ENCODE results near the gene RIMS3. TPM values are rescaled to one million over a fixed set of nuclear protein-coding genes. Genes with fewer than 3 reads are reported as not detected.

The RIMS3 gene
- total RNA-seq, 1 experiment from 2014 or later: 9.0 TPM

DNA sequence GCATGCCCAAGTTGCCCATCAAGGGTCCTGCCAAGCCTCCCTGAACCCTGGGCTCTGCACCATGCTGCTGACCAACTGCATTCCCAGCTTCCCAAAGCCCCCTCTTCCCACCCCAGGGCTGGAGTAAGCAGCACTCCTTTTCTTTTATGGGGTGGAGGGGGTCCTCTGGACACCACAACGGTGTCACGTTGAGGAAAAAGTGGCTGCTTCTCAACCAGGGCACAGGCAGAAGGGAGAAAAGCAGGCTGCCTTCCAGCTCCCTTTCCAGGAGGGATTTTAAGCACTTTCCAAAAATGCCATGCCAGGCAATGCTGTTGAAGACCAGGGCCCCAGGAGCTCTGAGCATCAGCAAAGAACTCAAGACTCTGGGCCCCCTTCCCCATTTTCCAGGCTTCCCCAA lies 691 bp downstream of the RIMS3 start:
- Histone ChIP-seq H3K4me2 (ENCODE audit: low read length) (peak overlapping the region; percentile 97), H2AFZ (ENCODE audit: low read depth, low read length, poor library complexity, severe bottlenecking) (no peak overlapping the region), H3K27ac (ENCODE audit: low read depth, low read length) (no peak overlapping the region), H3K4me1 (ENCODE audit: control insufficient read depth in 1 of 2, insufficient read depth in 2 of 2, low read length in 2 of 2) (peaks cover 9 to 44% of the 10 kb centered on the region in 2 experiments), H3K79me2 (ENCODE audit: insufficient read depth, low read length) (no peaks in the 10 kb centered on the region), H3K9ac (ENCODE audit: low read length) (peak overlapping the region; percentile 69; the same call in 1 of the 2 replicates), H3K36me3 (ENCODE audit: control insufficient read depth in 1 of 2, insufficient read depth in 2 of 2, low read length in 2 of 2) (no peaks in the 10 kb centered on the region), H3K9me2 (ENCODE audit: insufficient read depth) (no peaks in the 10 kb centered on the region), H4K20me1 (ENCODE audit: insufficient read depth) (no peaks in the 10 kb centered on the region), H3K9me3 (ENCODE audit: control insufficient read depth in 1 of 2, insufficient read depth in 1 of 2, low read depth in 1 of 2, low read length in 2 of 2) (no peaks in the 10 kb centered on the region), H3K27me3 (ENCODE audit: insufficient read depth, low read length) (no peaks in the 10 kb centered on the region), H3K4me3 (replicated peaks in 1 of 2; ENCODE audit: low read depth in 1 of 2, low read length in 2 of 2) (peak overlapping the region; percentile 53 to 71)
- ChIA-PET RAD21 (ENCODE audit: low non-redundant PET in 1 of 2, low total read pairs in 2 of 2, uncharacterized antibody in 2 of 2, unreplicated experiment in 2 of 2) (no interaction called here), POLR2A (interaction anchor here (2.3 kb wide), 1 partner anchor 26 kb away, joined by 12 read pairs; the partner anchor contains the start of gene NFYC), CTCF (interaction anchor here (0.8 to 1.6 kb wide), 2 partner anchors 27 to 40 kb away, joined by 4 read pairs; partner anchors contain the start of gene NFYC)
- intact Hi-C loops (cut with micrococcal nuclease): loop anchor here (5.0 kb wide), 1 partner anchor 132 kb away; the partner anchor contains the start of gene ZNF684
- DNase-seq (ENCODE audit: low read depth, low spot score): no peak
- TSS peak; percentile 69 for BruUV-seq (replicated peaks)
- no peak for TF ChIP-seq JUND (IDR thresholded peaks at IDR 0.05)
- TF ChIP-seq, protein P1, sequence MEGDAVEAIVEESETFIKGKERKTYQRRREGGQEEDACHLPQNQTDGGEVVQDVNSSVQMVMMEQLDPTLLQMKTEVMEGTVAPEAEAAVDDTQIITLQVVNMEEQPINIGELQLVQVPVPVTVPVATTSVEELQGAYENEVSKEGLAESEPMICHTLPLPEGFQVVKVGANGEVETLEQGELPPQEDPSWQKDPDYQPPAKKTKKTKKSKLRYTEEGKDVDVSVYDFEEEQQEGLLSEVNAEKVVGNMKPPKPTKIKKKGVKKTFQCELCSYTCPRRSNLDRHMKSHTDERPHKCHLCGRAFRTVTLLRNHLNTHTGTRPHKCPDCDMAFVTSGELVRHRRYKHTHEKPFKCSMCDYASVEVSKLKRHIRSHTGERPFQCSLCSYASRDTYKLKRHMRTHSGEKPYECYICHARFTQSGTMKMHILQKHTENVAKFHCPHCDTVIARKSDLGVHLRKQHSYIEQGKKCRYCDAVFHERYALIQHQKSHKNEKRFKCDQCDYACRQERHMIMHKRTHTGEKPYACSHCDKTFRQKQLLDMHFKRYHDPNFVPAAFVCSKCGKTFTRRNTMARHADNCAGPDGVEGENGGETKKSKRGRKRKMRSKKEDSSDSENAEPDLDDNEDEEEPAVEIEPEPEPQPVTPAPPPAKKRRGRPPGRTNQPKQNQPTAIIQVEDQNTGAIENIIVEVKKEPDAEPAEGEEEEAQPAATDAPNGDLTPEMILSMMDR (IDR thresholded peaks at IDR 0.05 in 2 of 3, conservative IDR thresholded peaks at IDR 0.05 in 1 of 3; ENCODE audit: borderline replicate concordance in 1 of 3, insufficient read depth in 1 of 3, low read depth in 2 of 3, low read length in 2 of 3): no peak
- no peak for TF ChIP-seq YY1 (IDR thresholded peaks at IDR 0.05; ENCODE audit: extremely low read depth, insufficient replicate concordance, low read depth, low read length)
- TF ChIP-seq CBX3 (IDR thresholded peaks at IDR 0.05; ENCODE audit: low read depth): no peak
- TF ChIP-seq FOSL1 (IDR thresholded peaks at IDR 0.05; ENCODE audit: low read depth): no peak
- TF ChIP-seq EZH2phosphoT487 (IDR thresholded peaks at IDR 0.05; ENCODE audit: borderline replicate concordance): no peak
- no peak for TF ChIP-seq POLR2AphosphoS5 (IDR thresholded peaks at IDR 0.05; ENCODE audit: low read depth, low read length)
- TF ChIP-seq TCF7L2 (IDR thresholded peaks at IDR 0.05; ENCODE audit: borderline replicate concordance, extremely low read depth, insufficient read depth, insufficient read length): no peak
- no peak for ATAC-seq

All from HCT116 (cell line).